GM19395 (cell line): ENCODE results near the gene AP1AR.
A peak's percentile ranks its signal among the peaks of the same experiment; 100 is the strongest.
"Not testable (repeated sequence)": the region's sequence is repeated elsewhere in the genome, so short reads cannot be mapped to it uniquely, and the experiment has no call there.

Experiments used
- ATAC-seq: cut with Tn5 transposase; IDR thresholded peaks from one replicate; pipeline ENCODE4 v1.9.1; 2021; ENCODE audit warnings: mild to moderate bottlenecking, moderate library complexity; ENCODE audit not compliant: unreplicated experiment

The AP1AR gene

DNA sequence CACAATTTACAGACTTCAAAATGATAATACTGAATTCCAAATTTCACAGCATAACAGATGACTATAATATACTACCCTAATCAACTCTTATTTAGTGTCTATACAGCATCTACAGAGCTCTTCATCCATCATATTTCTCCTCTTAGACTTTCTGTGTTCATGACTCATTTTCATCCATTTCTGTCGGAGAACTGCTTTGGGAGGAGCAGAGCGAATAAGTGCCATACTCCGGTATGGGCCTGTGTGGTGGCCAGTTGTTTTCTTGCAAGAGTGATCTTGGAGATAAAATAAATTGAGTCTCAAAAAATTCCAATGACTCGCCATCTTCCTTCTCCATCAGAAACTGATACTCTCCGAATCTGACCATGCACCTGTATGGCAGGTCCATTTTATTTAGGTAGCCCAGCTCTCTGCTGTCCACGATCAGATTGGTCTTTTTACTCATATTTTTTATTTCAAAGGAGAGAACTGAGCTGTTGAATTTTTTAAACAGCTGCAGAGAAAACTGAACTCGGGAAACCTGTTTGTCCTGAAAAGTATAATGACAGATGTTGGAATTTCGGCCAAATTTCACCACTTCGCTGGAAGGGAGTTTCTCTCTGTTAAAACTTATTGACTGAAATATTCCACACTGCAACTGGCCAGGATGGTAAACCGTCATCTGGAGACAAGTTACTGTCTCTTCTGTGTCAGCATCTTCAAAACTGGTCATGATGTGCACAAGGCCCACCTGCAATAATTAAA lies 46.3 kb downstream of the AP1AR start:
- ATAC-seq = no peak

DNA sequence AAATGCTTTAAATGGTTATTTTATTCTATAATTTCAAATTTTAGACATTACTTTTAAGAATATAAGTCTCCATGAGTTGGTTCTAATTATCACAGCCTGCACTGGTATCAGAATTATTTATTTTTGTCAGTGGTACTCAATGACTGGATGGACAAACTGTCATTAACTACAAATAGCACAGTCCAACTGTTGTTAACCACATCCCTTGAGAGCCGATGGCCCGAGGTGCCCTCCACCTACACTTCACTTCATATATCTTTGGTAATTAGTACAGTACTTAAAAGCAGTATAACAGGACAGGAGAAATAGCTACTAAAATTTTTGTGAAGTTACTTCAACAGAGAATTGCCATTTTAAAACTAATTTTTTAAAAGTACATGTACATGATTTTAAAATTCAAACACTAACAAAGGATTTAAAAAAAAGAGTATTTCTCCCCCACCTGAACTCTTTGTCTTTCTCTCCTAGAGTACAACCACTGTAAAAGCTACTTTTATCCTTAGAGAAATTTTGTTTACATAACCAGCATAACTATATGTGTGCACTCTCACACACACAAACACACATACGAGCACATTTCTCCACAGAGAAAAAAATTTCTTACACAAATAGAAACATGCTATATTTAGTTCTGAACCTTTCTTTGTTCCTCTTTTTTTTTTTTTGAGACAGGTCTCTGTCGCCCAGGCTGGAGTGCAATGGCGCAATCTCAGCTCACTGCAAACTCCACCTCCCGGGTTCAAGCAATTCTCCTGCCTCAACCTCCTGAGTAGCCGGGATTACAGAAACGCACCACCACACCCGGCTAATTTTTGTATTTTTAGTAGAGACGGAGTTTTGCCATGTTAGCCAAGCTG lies 47.7 kb downstream of the AP1AR start:
- peak; percentile 75 for ATAC-seq

DNA sequence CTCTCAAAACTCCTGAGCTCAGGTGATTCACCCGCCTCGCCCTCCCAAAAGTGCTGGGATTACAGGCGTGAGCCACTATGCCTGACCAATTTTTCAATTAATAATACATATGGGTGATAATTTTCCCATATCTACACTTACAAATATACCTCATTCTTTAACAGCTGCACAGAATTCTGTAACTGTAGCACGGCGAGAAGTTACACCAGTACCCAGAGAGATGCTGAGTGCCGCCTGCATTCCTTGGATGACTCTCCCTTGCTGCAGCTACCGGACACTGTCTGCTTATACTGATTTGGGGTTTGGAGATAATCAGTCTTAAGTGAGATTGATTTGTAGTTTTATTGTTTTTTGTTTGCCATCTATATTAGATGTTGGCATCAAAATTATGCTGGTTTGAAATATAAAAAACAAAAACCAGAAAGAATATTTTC lies 48.3 kb downstream of the AP1AR start:
- peak; percentile 27 for ATAC-seq

DNA sequence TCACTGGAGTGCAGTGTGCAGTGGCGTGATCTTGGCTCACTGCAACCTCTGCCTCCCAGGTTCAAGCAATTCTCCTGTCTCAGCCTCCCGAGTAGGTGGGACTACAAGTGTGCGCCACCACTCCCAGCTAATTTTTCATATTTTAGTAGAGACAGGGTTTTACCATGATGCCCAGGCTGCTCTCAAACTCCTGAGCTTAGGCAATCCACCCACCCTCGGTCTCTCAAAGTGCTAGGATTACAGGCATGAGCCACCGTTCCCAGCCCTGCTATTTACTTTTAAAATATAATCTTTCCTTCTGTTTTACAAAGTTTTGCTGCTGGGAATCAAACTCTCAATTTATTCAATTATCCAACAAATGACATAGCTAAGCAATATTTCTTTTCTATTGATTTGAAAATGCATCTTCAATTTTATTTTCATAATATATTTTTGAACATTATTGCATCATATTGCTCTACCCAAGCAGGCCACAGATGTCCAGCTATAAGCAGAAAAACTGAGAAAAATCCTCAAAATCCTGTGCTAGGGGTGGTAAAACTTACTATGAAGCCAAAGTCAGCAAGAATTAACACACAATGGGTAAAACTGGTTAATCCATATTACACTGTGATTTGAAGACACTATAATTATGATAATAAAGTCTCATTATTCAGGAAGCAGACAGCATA lies 48.9 kb downstream of the AP1AR start:
- no peak for ATAC-seq

DNA sequence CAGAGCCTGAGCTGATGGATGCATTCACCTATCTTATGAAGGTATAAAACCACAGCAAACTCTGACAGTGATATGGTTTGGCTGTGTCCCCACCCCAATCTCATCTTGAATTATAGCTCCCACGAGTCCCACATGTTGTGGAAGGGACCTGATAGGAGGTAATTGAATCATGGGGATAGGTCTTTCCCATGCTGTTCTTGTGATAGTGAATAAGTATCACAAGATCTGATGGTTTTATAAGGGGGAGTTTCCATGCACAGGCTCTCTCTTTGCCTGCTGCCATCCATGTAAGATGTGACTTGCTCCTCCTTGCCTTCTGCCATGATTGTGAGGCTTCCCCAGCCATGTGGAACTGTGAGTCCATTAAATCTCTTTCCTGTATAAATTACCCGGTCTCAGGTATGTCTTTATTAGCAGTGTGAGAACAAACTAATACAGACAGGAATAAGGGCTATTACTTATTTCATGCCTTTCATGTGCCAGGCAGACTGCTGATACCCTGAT lies 50.4 kb downstream of the AP1AR start:
- ATAC-seq = not testable (repeated sequence)

DNA sequence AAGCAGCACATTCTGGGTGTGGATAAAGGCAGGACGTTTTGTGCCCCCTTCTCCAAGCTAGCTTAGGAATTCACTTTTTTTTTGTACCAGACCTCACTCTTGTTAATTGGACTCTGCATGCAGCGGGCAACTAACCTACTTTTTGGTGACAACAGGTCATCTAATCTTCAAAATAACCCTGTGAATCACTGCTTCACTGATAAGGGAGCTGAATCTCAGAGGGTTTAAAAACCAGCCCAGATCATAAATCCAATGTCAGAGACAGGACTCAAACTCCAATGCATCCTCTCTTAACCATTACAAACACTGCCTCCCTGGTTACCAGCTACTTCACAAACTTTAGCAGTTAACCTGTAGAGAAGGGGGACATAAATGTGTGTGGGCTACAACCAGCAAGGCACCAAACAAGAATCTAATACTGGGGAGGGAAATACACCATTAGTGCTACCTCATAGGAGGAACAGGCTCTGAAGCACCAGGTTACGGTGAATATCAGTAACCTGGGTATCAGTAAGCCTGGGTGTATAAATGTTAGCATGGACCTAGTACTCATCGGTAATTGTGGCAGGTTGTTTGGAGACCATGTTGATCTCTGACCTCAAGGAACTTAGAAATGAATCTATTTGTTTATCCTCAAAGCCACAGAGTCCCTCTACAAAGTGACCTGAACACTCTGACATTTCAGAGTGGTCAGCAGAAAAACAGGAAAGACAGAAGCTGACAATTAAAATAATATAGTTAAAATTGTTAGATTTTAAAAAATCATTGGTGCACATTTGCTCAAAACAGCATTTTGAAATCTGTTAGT lies 51.5 kb downstream of the AP1AR start:
- ATAC-seq = no peak

DNA sequence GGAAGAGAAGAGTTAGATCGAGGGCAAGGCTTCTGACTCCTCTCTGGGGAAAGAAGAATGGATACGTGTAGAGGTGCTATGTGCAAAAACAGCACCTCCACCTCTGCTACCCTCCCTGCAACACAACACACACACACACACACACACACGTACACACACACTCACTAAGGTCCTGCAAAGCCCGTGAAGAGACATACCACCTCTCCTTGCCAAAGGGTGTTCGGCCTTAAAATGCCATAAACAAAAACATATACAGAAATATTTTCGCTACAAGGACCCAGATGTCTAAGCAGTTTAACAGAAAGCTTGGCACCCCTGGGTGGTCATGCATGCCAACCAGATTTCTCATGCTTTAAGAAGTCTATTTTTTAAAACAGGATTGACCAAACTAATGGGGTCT lies 52.6 kb downstream of the AP1AR start:
- no peak for ATAC-seq

DNA sequence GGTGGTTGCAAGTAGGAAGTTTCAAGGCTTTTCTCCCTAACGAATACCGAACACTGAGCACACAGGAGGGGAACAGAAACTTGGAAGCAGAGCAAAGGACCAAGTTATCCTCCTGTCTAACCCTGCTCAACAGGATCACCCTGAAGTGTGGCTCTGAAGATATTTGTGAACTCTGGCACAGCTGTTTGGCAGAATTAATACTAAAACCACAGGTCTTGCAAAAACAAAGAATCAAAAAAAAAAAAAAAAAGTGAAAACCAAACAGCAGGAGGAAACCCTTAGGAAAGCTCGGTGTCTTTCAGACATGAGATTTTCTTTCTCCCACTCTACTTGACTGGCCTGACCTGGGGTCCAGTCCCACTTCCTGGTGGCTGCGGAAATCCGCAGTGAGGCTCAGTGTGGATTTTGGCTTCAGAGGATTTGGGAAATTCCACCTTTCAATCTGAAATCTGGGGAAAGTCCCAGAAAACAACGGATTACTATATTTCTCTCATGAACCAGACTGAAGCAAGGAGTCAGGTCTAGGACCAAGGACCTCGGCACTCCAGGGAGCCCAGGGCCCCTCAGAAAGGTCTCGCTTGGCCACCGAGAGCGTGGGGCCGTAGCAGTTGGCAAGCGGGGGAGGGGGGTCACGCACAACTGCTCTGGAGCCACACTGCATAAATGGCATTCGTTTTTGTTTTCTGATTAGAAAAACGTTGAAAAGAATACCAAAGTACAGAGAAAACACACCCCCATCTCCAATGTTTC lies 53.2 kb downstream of the AP1AR start:
- no peak for ATAC-seq

DNA sequence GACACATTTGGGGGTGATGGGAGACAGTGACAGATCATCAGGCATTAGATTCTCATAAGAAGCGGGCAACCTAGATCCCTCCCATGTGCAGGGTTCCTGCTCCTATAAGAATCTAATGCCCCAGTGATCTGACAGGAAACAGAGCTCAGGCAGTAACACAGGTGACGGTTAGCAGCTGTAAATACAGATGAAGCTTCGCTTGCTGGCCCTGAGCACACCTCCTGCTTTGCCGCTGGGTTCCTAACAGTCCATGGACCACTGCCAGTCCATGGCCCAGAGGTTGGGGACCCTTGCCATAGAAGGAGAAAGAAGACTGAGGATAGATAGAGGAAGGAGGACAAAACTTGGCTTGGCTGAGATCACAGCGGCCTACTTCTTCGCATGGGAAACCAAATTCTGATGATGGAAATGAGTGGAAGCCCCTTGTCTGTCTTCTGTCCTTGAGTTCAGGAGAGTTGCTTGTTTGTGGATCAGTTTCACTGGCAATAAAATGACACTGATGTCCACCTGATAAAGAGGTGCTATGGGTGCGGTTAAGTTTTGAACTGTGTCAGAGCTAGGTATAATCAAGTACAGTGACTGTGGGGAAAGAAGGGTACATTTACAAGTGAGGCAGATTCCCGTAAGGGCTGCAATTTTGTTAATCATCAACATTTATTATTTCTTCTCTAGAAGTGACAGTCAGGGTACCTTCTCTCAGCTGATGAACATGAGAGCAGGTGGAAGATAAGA lies 55.8 kb downstream of the AP1AR start:
- ATAC-seq = peak; percentile 26

DNA sequence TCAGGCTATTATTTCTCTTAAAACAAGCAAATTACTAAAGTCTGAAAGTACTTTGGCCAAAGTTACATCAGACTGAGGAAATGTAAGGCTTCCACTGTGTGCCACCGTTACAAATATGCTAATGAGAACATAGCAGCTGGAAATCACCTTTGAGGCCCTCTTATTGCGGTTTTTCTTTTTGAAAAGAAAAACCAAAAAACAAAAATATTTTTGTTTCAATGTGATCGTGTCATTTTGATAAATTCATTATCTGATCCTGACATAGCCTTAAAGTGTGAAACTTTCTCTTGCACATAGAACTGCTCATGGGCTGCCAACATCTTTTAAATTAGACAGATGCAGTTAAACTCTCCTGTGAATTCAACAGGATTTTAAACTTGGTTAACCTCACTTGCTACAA lies 56.9 kb downstream of the AP1AR start:
- peak; percentile 34 for ATAC-seq

DNA sequence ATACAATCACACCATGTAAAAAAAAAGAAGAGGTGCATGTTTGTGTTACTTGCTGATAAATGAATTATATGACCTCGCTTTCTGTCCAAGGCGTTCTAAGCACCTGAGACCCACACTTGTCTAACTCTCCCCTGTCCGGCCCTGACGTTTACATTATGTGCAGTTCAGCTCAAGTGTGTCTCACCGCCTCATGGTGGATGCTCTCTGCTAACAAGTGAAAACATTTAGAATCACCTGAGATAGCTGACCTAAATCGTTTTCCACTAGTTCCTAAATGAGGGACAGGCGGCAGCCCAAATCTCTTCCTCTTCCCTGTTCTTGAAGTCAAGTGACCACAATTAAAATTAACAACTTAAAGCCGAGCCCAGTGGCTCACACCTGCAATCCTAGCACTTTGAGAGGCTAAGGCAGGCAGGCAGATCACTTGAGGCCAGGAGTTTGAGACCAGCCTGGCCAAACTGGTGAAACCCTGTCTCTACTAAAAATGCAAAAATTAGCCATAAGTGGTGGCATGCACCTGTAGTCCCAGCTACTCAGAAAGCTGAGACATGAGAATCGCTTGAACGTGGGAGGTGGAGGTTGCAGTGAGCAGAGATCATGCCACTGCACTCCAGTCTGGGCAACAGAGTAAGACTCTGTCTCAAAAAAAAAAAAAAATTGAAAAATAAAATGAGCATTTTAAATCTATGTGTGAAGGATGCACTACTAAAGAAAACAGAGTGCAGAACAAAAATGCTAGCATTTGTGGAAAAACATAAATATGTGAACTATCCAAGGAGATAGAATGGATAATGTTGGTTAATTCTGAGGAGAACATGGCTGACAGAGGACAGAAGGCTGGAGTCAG lies 58.0 kb downstream of the AP1AR start:
- ATAC-seq = no peak

DNA sequence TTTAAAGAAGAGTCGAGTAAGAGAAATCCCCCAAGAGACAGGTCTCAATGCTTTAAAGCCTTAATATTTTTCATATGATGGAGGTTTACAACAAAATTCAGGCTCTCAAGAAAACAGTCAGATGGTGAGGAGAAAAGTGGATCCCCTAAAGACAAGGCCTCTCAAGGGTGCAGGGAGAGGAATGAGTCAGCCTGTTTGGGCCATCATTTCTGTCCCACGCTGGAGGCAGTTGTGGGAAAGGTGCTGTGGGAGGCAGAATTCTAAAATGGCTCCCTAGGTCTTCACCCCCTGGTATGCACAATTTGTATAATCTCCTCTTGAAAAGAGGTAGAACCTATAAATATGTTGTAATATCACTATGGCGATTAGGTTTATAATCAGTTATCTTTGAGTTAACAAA lies 58.8 kb downstream of the AP1AR start:
- no peak for ATAC-seq

DNA sequence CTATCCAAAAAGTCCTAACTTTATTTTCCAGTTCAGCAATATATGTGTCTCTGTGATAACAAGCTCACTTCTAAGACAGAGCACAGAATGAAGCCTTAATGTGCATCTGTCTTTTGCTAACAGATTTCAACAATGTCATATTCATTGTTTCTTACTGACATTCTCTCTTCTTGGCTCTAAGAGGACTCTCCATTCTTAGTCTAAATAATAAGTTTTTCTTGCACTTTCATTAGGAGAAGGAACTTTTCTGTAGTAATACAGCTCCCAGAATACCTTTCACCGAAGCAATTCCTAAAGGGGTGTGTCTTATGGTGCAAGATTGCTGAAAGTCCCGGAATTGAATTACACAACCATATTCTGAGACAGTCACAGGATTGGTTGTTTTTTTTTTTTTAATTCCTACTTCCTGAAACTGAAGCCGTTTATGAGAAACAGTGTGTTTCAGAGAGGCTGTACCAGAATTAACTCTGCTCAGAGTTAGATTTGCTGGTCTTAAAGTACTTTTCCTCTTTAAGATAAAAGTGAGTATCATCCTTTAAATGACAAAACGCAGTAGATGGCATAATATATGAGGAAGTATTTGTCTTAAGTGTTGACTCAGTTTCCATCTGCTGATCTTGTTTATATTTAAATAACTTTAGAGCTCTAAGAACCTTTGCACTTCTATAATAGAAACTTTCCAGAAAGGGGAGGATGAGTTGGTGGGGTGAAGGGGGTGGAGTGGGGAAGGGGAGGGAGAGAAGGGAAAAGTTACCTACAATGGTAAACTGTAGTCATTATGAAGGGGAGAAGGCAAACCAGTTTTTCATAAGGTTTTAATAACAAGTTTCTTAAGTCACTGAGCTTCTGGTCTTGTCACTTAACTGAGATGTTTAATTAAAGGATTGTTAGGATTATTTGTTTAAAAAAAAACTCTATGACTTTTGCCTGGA lies 65.6 kb downstream of the AP1AR start, which contains the start of gene ALPK1:
Gene ALPK1 (plus strand): TSS at position 421 of the 932 bp plus-strand sequence.
- ATAC-seq = peak; percentile 90

DNA sequence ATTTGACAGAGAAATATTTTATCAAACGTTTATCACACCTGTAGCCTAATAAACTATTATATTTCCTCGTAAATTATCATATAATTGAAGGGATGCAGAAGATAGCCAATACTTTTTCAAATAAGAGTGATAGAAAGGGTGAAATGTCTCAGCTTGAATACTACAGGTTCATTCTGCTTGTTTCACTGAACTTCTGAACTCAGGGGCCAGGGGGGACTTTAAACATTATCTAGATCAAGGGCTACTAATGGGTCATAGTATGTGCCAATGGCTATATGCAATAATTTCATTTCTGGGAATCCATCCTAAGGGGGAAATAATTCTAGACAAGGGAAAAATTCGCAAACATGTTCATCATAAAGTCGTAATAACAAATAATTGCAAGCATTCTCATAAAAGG lies 68.1 kb downstream of the AP1AR start:
- ATAC-seq = no peak

DNA sequence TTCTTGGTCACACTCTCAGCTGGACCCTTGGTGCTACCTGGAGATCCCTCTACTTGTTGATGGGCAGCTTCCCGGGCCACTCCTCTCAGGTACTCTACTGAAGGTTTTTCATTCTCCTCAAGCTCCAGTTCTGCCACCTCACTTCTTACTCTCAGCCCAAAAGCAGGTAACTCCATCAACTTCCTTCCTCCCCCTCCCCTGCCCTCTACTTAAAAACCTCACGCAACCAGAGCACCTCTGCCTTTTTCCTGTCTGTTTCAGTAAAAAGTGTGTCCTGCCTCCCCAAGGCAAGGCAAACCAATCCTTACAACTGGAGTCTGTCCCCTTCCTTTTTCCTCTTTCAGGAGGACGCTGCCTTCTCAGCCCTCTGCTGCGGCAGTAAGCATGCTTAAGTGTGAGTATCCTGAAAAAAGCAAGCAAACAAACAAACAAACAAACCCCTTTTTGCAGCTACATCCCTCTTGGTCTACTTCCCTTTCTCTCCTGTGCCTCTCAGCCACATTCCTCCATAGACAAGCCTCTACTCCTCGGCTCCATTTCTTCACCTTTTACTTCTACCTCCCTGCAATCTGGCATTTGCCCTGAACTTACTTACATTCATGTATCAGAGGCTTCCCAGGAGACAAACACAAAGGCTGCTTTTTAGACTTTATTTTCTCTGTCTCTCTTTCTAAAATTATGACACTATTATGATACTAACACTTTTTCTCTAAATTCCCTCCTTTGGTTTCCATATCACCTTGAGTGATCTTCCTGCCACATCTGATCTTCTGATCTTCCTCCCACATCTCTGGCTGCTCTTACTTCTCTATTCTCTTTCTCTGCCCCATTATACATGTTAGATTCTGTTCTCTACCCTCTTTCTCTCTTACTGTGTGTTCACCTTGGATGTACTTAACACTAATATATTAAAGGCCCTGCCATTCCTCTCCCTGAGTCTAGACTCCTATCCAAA lies 71.0 kb downstream of the AP1AR start:
- ATAC-seq = peak; percentile 58

DNA sequence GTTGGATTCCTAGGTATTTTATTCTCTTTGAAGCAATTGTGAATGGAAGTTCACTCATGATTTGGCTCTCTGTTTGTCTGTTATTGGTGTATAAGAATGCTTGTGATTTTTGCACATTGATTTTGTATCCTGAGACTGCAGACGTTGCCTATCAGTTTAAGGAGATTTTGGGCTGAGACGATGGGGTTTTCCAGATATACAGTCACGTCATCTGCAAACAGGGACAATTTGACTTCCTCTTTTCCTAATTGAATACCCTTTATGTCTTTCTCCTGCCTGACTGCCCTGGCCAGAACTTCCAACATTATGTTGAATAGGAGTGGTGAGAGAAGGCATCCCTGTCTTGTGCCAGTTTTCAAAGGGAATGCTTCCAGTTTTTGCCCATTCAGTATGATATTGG lies 73.9 kb downstream of the AP1AR start:
- not testable (repeated sequence) for ATAC-seq
